NCI-H345 treated with DMSO at 0.1 percent for 48 hours (cell line): ENCODE data around the gene LYSMD4.
"Not testable (repeated sequence)": the region's sequence is repeated elsewhere in the genome, so short reads cannot be mapped to it uniquely, and the experiment has no call there.

Source experiments
- DNase-seq: peaks from one replicate; lab custom pipeline; 2025; ENCODE audit not compliant: unreplicated experiment; lab: John Stamatoyannopoulos, UW

The LYSMD4 gene

DNA sequence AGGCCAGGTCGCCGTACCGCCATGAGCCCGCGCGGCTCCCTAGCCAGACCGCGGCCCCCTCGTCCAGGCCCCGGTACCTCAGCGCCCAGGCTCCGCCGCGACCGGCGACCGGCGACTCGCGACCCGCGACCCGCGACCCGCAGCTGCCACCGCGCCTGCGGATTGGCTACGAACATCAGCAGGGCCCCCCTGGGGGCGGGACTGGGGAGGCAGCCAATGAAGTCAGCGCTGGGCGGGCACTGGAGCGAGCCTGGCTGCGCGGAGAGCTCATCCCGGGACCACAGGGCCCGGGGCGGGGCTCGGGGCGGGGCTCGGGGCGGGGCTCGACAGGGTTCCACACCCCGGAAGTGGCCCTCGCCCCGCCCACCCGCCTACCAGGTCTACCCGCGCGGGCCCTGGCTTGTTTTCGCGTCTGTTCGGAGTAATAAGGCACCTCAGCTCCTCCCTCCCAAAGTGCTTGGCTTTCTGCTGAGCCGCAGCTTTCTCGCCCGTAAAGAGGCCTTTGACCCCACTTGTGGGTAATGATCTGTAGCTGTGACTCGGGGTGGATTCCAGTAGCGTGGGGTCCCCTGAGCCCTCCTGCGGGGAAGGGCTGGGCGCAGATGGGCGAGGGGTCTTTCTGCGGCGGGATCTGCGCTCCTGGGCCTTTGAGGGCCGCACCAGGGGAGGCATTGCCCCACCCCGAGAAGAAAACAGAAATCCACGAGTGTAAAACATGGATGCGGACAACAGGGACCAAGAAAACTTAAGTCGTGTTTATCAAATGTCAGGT is at the start of gene LYSMD4:
Gene LYSMD4 (minus strand): TSS at position 170 of the 772 bp plus-strand sequence. CDS start 1,438 bp downstream, outside the sequence.
- DNase-seq, result peak; percentile 76

DNA sequence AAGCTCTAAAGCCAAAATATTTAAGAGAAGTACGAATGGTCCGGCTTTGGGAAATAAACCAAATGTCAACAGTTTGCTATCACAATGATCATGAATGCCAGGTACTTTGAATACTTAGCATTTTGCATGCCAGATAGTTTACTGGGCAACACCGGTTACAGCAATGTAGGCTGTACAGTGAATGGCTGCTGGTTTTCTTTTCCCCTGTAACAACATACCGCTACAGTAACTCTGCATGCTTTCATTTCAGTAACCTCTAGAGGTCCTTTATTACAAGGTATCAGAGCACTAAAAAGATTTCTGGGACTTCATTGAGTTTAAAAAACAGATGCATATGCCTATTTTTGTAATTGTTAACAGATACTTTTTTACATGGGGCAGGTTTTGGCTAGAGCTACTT is 48.8 kb upstream of the LYSMD4 start:
- DNase-seq, result not testable (repeated sequence)

DNA sequence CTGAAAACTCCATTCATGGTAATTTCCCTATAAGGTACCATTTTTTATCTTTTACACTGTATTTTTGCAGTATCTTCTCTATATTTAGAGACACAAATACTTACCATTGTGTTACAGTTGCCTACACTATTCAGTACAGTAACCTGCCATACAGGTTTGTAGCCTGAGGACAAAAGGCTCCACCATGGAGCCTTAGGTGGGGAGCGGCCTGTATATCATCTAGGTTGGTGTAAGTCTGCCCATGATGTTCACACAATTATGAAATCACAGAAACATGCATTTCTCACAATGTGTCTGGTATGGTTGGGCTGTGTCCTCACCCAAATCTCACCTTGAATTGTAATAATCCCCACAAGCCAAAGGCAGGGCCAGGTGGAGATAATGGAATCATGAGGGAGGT is 43.9 kb upstream of the LYSMD4 start:
- DNase-seq, result no peak

DNA sequence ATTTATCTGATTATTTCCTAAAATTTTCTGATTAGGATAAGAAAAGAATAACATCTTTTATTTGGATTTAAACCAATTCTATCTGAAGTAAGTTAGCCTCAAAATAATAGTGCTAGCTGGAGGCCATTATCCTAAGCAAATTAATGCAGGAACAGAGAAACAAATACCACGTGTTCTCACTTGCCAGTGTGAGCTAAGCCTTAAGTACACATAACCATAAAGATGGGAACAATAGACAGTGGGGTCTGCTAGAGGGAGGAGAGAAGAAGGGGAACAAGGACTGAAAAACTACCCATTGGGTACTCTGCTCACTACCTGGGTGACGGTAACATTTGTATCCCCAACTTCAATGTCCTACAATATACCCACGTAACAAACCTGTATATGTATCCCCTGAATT is 31.3 kb upstream of the LYSMD4 start:
- peak; percentile 2 for DNase-seq

DNA sequence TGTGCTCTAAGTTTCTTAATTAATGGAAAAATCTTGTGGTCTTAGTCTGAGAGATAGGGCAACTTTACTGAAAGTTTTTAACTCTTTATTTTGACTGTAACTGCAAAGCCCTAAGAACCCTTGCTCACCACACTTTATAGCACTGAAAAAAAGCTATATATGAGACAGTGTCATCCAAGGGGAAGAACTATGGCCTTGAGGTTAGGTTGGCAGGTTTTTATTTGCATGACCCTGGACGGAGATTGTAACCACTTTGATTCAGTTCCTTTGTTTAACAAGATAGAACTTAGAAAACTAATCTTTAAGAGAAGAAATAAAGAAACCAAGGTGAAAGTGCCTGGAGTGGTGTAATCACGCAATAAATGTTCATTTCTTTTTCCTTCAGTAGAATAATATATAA is 30.6 kb upstream of the LYSMD4 start:
- no peak for DNase-seq

DNA sequence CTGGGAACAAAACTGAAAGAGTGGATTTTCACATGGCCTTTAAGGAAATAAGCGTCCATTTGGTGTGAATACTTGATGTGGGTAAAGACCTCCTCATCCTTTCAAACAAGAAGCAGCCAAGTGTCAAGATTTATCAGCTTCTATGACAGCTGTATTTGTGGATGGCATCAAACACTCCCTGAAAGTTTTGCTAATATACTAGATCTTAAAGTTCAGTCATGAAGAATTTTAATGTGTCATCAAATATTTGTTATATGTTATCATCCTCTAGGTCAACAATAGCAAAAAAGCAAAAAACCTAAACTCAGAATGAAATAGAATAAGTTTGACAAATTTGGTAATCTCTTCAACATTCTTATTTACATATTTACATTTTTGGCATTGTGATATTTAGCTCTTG is 29.1 kb upstream of the LYSMD4 start:
- no peak for DNase-seq

DNA sequence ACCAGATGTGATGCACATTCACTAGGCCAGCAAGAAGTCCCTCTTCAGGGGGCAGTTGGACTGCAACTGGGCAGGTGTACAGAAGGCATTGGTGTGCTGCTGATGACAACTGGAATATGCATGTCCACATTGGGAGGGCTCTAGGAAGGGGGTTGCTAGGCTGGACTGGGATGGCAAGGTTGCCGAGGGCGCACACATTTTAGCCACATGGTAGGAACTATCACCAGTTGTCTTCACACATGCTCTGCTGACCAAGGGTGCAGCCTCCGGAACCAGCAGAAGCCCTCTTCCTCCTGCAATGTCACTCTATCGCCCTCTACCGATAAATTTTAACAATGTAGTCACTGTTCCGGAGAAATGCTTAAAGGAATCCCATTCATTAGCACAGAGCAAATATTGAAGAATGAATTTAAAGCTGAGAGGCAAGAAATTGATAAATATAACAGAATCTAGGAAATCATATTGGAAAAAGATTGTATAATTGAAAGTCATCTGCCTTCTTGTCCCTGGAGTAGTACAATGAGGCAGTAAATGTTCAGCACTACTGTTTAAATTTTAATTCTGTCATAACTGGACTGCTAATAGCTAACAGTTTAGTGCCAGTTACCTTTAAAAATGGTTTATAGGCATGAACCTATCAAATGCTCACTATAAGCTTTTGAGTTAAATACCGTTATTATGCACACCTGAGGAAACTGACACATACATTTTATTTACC is 22.6 kb upstream of the LYSMD4 start:
- peak; percentile 11 for DNase-seq

DNA sequence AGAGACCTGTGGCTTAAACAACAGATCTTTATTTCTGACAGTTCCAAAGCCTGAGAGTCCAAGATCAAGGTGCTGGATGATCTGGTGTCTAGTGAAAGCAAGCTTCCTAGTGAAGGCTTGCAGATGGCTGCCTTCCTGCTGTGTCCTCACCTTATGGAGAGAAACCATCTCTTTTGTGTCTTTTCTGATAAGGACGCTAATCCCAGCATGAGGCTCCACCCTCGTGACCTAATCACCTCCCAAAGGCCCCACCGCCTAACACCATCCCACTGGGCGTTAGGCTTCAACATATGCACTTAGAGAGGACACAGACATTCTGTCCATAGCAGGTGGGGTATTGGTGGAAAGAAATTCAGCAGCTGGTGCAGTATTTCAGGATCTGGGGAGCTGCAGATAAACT is 19.8 kb upstream of the LYSMD4 start:
- DNase-seq, result no peak

DNA sequence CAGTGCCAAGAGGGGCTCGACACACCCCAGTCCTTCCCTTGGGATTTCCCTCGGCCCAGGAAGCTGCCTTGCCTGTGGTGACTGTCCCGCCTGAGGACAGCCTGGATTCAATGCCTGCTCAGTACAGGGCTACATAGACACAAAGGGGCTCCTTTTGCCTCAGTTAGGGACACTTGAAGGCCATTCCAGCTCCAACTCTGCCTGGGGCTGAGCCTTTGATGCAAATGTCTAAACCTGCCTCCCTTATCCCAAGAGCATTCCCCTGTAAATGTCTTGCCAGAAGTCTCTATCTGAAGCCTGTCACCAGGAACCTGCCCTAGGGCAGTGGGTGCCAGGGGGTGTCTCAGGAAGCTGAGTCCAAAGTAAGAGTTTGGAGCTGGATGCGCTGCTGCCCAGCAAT is 19.3 kb upstream of the LYSMD4 start:
- DNase-seq, result no peak

DNA sequence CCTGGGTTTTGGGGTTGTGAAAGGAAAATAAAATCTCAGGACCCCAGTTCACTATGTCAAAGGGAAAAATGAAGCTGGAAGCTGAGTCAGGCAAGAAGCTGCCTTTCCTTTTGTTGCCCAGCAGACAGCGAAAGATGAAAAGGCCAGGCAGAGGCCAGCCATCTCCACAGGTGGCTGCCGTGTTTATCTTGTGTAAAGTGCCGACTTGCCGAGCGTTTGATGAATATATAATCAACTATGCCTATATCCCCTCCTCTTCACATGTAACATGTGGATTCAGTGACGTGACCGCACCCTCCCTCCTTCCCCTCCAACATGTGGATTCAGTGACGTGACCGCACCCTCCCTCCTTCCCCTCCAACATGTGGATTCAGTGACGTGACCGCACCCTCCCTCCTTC is 17.1 kb upstream of the LYSMD4 start:
- DNase-seq, result not testable (repeated sequence)

DNA sequence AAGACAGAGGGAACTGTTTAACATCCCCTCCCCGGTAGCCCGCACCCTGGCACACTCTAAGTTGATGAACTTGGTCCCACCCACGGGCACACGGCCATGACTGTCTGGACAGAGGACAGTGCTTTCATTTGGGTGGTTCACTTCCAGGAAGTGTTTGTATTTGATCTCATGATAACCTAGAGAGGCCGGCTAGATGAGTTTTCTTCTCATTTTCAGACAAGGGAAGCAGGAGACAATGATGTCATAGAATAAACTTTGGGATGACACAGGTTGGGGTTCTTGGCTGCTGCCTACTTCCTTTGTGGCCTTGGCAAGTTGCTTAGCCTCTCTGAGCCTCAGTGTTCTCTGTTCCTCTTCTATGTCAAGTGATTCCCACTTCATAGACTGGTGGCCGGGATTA is 16.1 kb upstream of the LYSMD4 start:
- no peak for DNase-seq

DNA sequence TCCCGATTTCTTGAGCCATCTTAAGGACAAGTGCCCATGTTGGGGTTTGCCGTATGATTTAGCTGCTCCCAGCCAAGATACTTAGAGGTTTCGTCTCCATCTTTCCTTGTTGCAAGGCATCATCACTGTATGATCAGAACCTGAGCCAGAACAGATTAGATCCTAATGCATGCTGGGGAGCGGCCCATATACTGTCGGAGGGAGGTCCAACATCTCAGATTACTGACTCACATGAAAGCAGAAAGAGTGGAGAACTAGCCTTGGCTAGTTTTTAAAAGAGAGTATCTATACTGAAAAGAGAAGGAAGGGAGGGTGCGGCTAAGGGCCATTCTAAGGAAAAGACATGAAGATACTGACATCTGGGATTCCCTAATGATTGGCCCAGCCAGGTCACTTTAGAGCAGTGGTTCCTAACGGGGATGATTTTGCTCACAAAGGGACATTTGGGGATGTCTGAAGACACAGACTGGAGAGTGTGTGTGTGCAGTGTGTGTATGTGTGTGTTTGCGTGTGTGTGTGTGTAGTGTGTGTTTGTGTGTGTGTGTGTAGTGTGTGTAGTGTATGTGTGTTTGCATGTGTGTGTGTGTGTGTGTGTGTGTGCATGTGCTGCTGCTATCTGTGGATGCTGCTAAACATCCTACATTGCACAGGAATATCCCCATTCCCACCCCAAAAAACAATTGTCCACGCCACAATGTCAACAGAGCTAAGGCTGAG is 12.3 kb upstream of the LYSMD4 start:
- DNase-seq, result no peak

DNA sequence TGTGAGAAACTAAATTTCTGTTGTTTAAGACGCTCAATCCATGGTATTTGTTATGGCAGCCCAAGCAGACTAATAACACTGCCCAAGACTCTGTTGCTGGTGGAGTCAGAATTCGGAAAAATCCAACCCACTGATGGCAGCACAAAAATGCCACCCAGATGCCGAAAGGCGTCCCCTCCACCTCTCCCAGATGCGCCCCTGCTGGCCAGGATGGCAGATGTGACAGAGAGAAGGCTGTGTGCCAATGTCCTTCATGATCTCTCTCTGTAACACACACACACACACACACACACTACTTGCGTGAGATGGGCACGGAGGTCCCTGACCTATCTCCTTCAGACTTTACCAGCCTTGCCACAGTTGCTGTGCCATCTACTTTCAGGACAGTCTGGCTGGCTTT is 10.9 kb upstream of the LYSMD4 start:
- DNase-seq, result no peak

DNA sequence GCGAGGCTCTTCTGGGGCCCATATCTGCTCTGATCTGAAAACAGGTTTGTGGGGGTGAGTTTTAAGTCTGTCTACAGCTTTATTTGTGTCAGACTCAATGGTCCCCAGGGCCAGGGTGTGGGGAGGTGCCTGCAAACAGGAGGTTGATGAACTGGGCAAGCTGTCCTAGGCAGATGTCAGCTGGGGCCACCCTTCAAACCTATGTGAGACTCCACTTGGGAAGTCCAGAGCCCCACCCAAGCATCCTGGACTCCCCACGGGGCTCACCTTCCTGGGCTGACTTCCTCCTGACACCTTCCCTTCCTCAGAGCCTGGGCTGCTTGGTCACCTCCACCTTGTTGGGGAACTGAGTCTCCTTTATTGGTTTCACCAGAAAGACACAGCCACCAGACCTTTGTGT is 8.6 kb upstream of the LYSMD4 start:
- DNase-seq, result no peak

DNA sequence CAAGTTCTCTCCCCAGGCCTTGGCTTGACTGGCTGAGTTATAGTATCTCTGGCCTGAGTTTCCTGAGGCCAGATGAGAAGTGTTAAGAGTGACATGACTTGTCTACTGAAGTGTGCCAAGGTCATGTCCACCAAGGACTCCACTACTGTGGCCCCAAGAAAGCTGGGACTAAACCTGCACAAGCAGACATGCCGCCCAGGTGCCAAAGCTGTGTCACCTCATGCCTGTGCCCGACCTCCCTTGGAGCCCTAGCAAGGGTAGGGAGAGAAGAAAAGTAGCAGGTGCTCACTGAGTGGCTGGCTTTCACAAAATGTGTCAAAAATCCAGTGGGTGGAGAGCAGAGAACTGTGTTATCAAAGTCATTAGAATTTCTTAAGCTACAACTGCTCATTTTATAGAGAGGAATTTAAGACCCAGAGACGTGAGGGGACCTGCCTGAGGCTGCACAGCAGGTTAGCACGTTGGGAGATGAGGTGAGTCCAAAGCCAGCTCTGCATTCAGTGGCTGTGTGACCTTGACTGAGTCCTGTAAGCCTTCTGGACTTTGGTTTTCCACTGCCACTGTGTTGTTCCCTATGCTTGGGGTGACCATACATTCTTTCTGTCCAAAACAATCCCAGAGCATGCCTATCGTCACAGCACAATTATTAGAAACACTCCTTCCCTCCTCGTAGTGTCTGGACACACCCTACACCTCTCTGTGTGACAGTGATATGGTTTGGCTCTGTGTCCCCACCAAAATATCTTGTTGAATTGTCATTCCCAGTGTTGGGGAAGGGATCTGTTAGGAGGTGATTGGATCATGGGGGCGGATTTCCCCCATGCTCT is 5.0 kb upstream of the LYSMD4 start:
- DNase-seq, result no peak

DNA sequence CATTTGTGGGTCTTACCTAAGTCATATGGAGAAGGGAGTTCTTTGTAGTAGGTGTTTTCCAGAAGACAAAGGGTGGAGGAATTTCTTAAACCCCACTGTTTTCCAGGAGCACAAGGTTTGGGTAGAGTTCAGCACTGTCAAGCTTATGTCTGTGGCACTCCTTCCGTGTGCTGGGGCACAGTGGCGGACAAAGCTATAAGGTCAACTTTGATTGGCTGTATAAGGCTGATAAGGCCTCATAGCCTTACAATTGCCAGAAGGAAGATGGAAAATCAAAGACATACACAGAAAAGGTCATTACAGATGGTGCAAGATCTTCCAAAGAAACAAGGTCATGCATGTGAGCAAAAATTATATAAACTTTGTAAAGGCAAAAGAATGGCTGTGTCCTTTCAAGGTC is 3.5 kb upstream of the LYSMD4 start:
- DNase-seq, result no peak

DNA sequence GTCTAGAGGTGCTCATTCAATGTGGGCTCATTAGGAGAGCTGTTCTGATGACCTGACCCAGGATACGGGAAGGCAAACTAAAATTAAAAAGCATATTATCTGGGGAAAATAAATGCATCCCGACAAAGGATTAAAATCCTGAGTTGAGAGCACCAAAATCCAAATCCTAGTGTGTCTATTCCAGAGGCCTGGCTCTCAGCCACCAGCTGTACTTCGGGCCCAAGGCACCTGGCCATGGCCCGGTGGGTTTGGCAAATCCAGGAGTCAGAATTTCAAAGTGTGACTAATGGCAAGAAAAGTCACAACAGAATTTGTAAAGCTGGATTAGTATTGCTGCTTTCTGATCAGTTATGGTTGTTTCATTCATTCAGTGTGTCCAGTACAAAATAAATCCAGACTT is 2.6 kb upstream of the LYSMD4 start:
- DNase-seq, result no peak

DNA sequence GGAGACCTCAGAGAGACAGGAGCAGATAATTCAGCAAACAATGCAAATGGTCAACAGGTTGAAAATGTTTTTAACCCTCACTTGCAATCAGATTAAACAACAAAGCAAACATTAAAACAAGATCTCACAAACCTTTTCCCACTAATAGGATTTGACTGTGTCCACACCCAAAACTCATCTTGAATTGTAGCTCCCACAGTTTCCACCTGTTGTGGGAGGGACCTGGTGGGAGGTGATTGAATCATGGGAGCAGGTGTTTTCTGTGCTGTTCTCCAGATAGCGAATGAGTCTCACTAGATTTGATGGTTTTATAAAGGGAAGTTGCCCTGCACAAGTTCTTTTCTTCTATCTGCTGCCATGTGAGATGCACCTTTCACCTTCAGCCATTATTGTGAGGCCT is 1.3 kb upstream of the LYSMD4 start:
- DNase-seq, result no peak

DNA sequence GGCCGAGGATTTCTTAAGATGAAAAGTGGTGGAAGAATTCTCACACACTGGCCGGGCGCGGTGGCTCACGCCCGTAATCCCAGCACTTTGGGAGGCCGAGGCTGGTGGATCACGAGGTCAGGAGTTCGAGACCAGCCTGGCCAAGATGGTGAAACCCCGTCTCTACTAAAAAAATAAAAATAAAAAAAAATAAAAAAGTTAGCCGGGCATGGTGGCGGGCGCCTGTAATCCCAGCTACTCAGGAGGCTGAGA is 729 bp upstream of the LYSMD4 start:
- not testable (repeated sequence) for DNase-seq

DNA sequence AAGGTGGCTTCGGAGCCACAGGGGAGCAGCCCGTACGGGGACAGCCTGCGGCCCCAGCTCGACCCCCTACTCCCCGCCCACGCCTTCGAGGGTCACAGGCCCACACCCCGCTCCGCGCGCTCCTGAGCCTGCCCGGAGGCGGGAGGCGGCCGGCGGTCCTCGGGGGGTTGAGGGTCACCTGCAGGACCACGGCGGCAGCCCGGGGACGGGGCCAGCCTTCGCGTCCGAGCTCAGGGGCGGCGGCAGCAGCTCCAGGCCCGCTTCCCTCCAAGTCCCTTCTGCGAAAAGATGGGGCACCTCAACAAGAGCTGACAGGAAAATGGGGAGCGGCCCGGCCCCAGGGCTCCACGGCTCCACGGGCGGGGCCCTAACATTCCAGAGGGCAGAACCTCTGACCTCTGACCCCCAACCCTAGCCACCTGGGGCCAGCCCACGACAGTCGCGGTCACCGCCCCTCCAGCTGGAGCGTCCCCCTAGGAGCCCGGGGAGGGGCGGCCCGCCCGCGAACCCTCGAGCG is 428 bp downstream of the LYSMD4 start:
- DNase-seq, result no peak

DNA sequence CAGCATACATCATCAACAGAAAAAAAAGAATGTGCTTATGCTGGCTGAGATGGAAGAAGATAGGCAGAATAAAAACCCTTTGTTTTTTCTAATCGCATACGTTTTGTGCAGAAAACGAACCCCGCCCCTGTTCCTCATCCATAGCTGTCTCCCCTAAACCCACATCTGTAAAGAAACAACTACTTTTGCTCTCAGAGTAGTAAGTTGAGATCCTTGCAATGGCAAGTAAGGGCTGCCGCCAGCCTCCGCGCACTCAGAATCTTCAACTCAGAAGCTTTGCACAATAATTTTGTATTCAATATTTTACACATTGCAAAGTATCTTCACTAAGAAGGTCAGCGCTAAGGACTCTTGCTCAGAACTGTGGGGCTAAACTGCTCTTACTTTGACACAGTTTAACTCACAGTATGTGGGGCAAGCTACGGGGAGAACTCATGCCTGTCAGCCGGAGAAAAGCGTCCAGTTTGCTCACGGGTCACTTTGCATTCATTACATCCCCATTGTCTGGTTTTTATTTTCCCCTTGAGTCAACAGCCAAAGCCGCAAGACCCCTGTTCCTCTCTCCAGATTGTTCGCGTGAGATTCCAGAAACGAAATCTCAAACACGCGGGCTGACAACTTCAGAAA is 1.0 kb downstream of the LYSMD4 start:
- no peak for DNase-seq
